ENCODE measurements around the gene TDRD7. TPM values are rescaled to one million over a fixed set of nuclear protein-coding genes. Genes with fewer than 3 reads are reported as not detected.

TDRD7 gene
- total RNA-seq, 4 donors from 2014 or later: 4.2 to 13.0 (median 8.3) TPM

GRCh38 chr9:97403746-97404316 lies 8.1 kb upstream of the TDRD7 start:
- H3K27me3 ChIP-seq: peaks cover 4% of the 10 kb centered on the region
- no peak overlapping the region for H3K27ac ChIP-seq
- H3K36me3 ChIP-seq: no peaks in the 10 kb centered on the region
- DNase-seq (ENCODE audit: low spot score in 2 of 2): no peak
- H3K9me3 ChIP-seq: peaks cover 13% of the 10 kb centered on the region
- 96% methylated on average over 4 of the region's 4 CpGs for WGBS
- H3K4me3 ChIP-seq: no peak overlapping the region
- no peaks in the 10 kb centered on the region for H3K4me1 ChIP-seq
- TF ChIP-seq EP300 (IDR thresholded peaks at IDR 0.05) (no peak), CTCF (IDR thresholded peaks at IDR 0.05) (no peak), POLR2A (IDR thresholded peaks at IDR 0.05) (no peak), POLR2AphosphoS5 (IDR thresholded peaks at IDR 0.05) (no peak)

- 49% methylated on average over 2 of the region's 2 CpGs for WGBS
- TF ChIP-seq POLR2AphosphoS5 (IDR thresholded peaks at IDR 0.05): no peak
- TF ChIP-seq CTCF (IDR thresholded peaks at IDR 0.05): no peak
- TF ChIP-seq POLR2A (IDR thresholded peaks at IDR 0.05): no peak
- no peak for TF ChIP-seq EP300 (IDR thresholded peaks at IDR 0.05)
Measured at GRCh38 chr9:97405551-97405950, 6.3 kb upstream of the TDRD7 start.

GRCh38 chr9:97406620-97407177 lies 5.2 kb upstream of the TDRD7 start:
- H3K9me3 ChIP-seq: peaks cover 13% of the 10 kb centered on the region
- H3K36me3 ChIP-seq: no peaks in the 10 kb centered on the region
- TF ChIP-seq POLR2AphosphoS5 (IDR thresholded peaks at IDR 0.05): no peak
- TF ChIP-seq CTCF (IDR thresholded peaks at IDR 0.05): no peak
- TF ChIP-seq POLR2A (IDR thresholded peaks at IDR 0.05): no peak
- no peak for TF ChIP-seq EP300 (IDR thresholded peaks at IDR 0.05)
- H3K27ac ChIP-seq: no peak overlapping the region
- DNase-seq (ENCODE audit: low spot score in 2 of 2): no peak
- no peak overlapping the region for H3K4me3 ChIP-seq
- peaks cover 4% of the 10 kb centered on the region for H3K27me3 ChIP-seq
- no peaks in the 10 kb centered on the region for H3K4me1 ChIP-seq
- 73% methylated on average over 3 of the region's 3 CpGs for WGBS

More at GRCh38 chr9:97405551-97405950, 6.3 kb upstream of the TDRD7 start:
- H3K9me3 ChIP-seq: peaks cover 13% of the 10 kb centered on the region
- DNase-seq (ENCODE audit: low spot score in 2 of 2): no peak
- H3K36me3 ChIP-seq: no peaks in the 10 kb centered on the region
- H3K4me3 ChIP-seq: no peak overlapping the region
- no peak overlapping the region for H3K27ac ChIP-seq
- no peaks in the 10 kb centered on the region for H3K4me1 ChIP-seq
- H3K27me3 ChIP-seq: peaks cover 4% of the 10 kb centered on the region

- Histone ChIP-seq H3K36me3 (no peaks in the 10 kb centered on the region), H3K27ac (no peak overlapping the region), H3K4me3 (no peak overlapping the region), H3K27me3 (peaks cover 4% of the 10 kb centered on the region), H3K4me1 (peaks cover 13% of the 10 kb centered on the region), H3K9me3 (peaks cover 13% of the 10 kb centered on the region)
- TF ChIP-seq CTCF (IDR thresholded peaks at IDR 0.05) (no peak), EP300 (IDR thresholded peaks at IDR 0.05) (no peak), POLR2A (IDR thresholded peaks at IDR 0.05) (no peak), POLR2AphosphoS5 (IDR thresholded peaks at IDR 0.05) (no peak)
- no peak for DNase-seq (ENCODE audit: low spot score in 2 of 2)
- WGBS: 88% methylated on average over 4 of the region's 4 CpGs
Measured at GRCh38 chr9:97408562-97408961, 3.3 kb upstream of the TDRD7 start.

- TF ChIP-seq POLR2A (IDR thresholded peaks at IDR 0.05) (no peak), POLR2AphosphoS5 (IDR thresholded peaks at IDR 0.05) (no peak)
- peak overlapping the region; percentile 90 for H3K27ac ChIP-seq
- H3K4me1 ChIP-seq: peaks cover 18% of the 10 kb centered on the region
- peak overlapping the region; percentile 95 for H3K4me3 ChIP-seq
- H3K27me3 ChIP-seq: peaks cover 3% of the 10 kb centered on the region
- H3K36me3 ChIP-seq: no peaks in the 10 kb centered on the region
- WGBS: 8% methylated on average over 3 of the region's 3 CpGs
- DNase-seq (ENCODE audit: low spot score in 2 of 2): no peak
- no peaks in the 10 kb centered on the region for H3K9me3 ChIP-seq
Measured at GRCh38 chr9:97411440-97411788, 482 bp upstream of the TDRD7 start.
